IPS-18a (cell line): ENCODE results near the gene TBC1D14.

Experiments used
- H3K27ac ChIP-seq: one replicate; pipeline ENCODE4 v1.5.1; 2013; ENCODE audit warnings: low read length
- H3K27me3 ChIP-seq: one replicate; pipeline ENCODE4 v1.6.1; 2013; ENCODE audit warnings: mild to moderate bottlenecking, low read length; ENCODE audit not compliant: control insufficient read depth, insufficient read depth
- H3K36me3 ChIP-seq: one replicate; pipeline ENCODE4 v1.6.1; 2013; ENCODE audit warnings: low read depth, low read length; ENCODE audit not compliant: control insufficient read depth
- H3K4me1 ChIP-seq: one replicate; pipeline ENCODE4 v1.6.1; 2013; ENCODE audit warnings: low read depth, low read length; ENCODE audit not compliant: control insufficient read depth
- H3K4me3 ChIP-seq: one replicate; pipeline ENCODE4 v1.5.1; 2013; ENCODE audit warnings: low read length
- H3K9ac ChIP-seq: one replicate; pipeline ENCODE4 v1.6.1; 2013; ENCODE audit warnings: mild to moderate bottlenecking, low read length, moderate library complexity
- H3K9me3 ChIP-seq: one replicate; pipeline ENCODE4 v1.6.1; 2013; ENCODE audit warnings: low read depth, low read length; ENCODE audit not compliant: control insufficient read depth

The TBC1D14 gene

GRCh38 chr4:6937754-6938153 lies 28.1 kb downstream of the TBC1D14 start:
- H3K27ac ChIP-seq: no peak overlapping the region

DNA sequence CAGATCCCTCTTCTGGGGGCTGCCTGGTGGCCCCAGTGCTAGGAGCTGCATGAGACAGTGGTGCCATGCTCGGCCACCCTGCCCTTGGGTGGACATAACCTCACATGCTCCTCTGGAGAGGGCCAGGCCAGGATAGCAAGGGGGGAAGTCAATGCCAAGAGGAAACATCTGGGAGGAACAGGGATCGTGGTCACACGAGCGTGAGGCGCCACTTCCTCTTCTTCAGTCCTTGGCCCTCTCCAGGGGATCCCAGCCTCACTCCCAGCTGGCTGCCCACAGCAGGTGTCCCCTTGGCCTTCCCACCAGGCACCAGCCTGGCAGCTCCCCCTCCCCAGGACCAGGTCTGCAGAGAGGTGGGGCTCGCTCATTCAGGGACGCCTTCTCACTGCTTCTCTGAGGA lies 28.6 kb downstream of the TBC1D14 start:
- Histone ChIP-seq H3K36me3 (no peaks in the 10 kb centered on the region), H3K27ac (no peak overlapping the region), H3K9me3 (no peaks in the 10 kb centered on the region), H3K9ac (no peak overlapping the region), H3K4me3 (no peak overlapping the region), H3K4me1 (peaks cover 26% of the 10 kb centered on the region), H3K27me3 (no peaks in the 10 kb centered on the region)

More at GRCh38 chr4:6937754-6938153, 28.1 kb downstream of the TBC1D14 start:
- no peak overlapping the region for H3K4me3 ChIP-seq
- H3K27me3 ChIP-seq: no peaks in the 10 kb centered on the region
- no peak overlapping the region for H3K9ac ChIP-seq
- H3K4me1 ChIP-seq: peaks cover 21% of the 10 kb centered on the region
- no peaks in the 10 kb centered on the region for H3K9me3 ChIP-seq
- no peaks in the 10 kb centered on the region for H3K36me3 ChIP-seq

GRCh38 chr4:6938647-6939271 lies 29.1 kb downstream of the TBC1D14 start:
- no peak overlapping the region for H3K4me3 ChIP-seq
- peaks cover 31% of the 10 kb centered on the region for H3K4me1 ChIP-seq
- H3K9me3 ChIP-seq: no peaks in the 10 kb centered on the region
- H3K27ac ChIP-seq: no peak overlapping the region
- H3K9ac ChIP-seq: no peak overlapping the region
- no peaks in the 10 kb centered on the region for H3K27me3 ChIP-seq
- no peaks in the 10 kb centered on the region for H3K36me3 ChIP-seq

DNA sequence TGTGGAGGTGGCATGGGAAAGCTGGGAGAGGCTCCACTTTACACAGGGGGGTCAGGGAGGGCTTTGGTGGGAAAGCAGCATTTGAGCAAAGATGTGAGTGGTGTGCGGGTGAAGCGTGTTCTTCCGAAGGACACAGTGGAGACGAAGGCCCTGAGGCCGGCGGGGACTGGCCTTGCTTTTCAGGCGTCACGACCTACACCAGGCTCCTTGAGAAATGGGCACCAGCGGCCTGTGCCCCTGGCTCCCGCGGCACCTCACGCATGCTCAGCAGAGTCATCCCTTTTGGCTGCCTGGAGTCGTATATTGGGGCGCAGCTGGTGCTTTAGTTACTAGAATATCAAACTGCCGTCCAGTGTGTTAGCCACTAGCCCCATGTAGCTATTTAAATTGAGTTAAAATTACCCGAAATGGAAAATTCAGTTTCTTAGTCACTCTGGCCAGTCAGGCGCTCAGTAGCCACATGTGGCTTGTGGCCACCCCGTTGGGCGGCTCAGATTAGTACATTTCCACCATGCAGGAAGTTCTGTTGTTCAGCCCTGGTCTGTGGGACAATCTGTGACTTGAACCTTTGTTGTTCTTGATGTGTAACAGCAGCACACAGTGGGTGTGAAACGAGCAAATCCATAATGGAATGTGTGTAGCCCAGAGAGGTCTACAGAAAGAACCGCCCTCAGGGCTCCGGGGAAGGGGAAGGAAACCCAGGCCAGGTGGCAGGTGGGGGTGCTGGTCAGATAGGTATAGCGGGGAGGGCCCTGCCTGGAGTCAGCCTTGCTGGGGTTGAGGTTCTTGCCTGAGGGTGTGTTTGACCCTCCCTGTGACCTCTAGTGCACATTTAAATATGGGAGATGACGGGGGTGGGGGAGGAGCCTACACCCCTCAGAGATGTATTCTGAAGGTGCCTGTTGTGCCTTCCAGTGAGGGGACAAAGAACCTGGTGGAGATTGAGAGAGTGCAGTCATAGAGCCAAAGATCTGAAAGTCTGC lies 30.4 kb downstream of the TBC1D14 start:
- H3K27ac ChIP-seq: no peak overlapping the region
- H3K4me3 ChIP-seq: no peak overlapping the region

DNA sequence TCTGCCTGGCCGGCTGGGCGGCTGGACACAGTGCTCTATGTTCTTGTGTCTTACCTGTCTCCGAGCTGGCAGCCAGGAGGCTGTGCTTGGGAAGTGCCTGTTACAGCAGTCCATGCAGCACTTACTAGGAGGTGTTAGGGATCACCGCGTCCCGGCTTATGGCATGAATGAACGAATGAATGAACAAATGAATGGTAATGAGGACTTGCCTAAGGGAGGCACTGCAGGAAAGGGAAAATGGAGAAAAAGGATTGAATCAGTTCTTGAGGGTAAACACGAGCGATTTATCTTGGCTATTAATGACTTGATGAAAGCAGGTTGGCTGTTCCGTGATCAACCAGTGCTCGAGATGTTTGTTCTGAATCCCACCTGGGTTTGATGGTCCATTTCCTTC lies 31.1 kb downstream of the TBC1D14 start:
- Histone ChIP-seq H3K27me3 (no peaks in the 10 kb centered on the region), H3K36me3 (no peaks in the 10 kb centered on the region), H3K9me3 (no peaks in the 10 kb centered on the region), H3K27ac (no peak overlapping the region), H3K9ac (no peak overlapping the region), H3K4me3 (no peak overlapping the region), H3K4me1 (peaks cover 47% of the 10 kb centered on the region)

More for the DNA sequence above, 30.4 kb downstream of the TBC1D14 start:
- Histone ChIP-seq H3K9ac (no peak overlapping the region), H3K4me1 (peaks cover 44% of the 10 kb centered on the region), H3K27me3 (no peaks in the 10 kb centered on the region), H3K9me3 (no peaks in the 10 kb centered on the region), H3K36me3 (no peaks in the 10 kb centered on the region)

GRCh38 chr4:6941796-6942195 lies 32.2 kb downstream of the TBC1D14 start:
- Histone ChIP-seq H3K4me1 (peaks cover 50% of the 10 kb centered on the region), H3K27me3 (no peaks in the 10 kb centered on the region), H3K9ac (no peak overlapping the region), H3K27ac (no peak overlapping the region), H3K36me3 (no peaks in the 10 kb centered on the region), H3K9me3 (no peaks in the 10 kb centered on the region), H3K4me3 (no peak overlapping the region)

DNA sequence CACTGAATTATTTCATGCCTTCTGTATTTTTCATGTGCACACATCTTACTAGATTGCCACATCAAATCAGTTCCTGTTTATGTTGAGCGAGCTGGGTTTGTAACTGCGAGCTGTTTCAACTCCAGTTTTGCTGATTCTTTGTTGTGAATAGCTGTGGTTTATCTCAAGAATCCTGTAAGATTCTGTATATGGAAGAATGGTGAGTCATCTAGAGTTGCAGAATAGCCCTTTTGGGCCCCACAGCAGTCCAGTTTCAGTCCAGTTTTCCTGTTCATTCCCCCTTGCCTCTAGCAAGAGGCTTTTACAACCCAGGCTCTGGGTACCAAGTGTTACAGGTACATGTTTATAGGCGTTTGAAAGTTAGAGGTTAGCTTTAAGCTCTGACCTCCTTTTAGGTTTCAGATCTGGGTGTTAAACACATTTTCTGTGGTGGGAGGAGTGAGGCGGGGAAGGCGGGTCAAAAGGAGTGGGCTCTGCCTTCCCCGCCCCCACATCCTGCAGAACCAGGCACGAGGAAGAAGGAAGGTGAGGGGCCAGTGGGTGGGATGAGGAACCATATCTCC lies 32.7 kb downstream of the TBC1D14 start:
- Histone ChIP-seq H3K4me1 (peaks cover 50% of the 10 kb centered on the region), H3K27ac (no peak overlapping the region), H3K27me3 (no peaks in the 10 kb centered on the region), H3K4me3 (no peak overlapping the region), H3K36me3 (no peaks in the 10 kb centered on the region), H3K9me3 (no peaks in the 10 kb centered on the region), H3K9ac (no peak overlapping the region)

DNA sequence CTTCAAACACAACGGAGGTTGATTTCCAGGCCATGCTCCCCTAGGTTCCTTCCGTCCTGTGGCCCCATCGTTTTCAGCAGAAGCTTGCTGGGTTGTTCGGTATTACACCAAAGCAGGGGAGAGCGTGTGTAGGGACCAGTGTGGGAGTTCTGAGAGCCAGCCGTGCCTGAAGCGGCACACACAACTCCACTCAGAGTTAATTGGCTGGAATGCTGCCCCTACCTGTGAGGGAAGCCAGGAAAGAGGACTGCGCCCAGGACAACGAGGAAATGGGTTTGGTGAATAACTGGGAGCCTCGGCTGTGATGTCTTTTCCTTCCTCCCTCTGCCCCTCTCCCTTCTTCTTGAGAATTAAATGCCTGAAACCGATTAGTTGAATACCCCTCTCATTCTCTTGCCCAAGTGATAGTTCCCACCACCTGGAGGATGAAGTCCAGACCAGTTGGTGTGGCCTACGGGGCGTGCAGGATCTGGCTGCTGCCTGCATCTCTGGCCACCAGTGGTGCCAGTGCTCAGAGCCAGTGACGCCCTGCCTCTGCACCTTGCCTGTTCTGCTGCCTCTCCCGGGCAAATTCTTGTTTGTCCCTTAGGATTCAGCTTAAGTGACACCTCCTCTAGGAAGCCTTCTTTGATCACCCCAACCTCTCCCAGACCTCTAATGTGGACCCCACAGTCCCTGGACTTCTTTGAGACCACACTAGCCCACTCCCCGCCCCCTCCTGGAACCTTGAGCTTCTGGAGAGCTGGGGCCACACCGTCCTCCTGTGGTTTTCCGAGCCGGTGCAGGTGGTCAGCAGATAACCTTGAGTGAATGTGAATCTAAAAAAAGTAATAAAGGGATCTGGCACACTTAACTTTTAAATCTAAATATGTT lies 33.6 kb downstream of the TBC1D14 start:
- H3K4me3 ChIP-seq: no peak overlapping the region
- no peak overlapping the region for H3K27ac ChIP-seq
- H3K9ac ChIP-seq: no peak overlapping the region
- H3K27me3 ChIP-seq: no peaks in the 10 kb centered on the region
- H3K4me1 ChIP-seq: peaks cover 47% of the 10 kb centered on the region
- no peaks in the 10 kb centered on the region for H3K9me3 ChIP-seq
- H3K36me3 ChIP-seq: no peaks in the 10 kb centered on the region

DNA sequence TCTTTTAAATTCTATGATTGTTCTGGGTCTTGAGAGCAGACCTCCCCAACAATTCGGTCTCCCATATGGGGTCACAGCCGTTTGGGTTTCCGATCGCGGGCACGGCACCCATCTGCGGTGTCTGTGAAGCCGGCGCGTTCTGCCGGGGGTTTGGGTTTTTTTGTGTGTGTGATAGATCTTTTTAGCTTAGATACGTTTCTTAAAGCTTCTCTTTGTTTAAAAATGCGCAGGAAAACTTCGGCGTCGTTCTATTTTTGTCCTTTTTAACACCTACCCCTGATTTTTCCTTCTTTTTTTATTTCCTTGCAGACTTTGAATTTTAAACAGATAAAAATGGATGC lies 34.2 kb downstream of the TBC1D14 start:
- Histone ChIP-seq H3K4me3 (no peak overlapping the region), H3K27ac (no peak overlapping the region), H3K27me3 (no peaks in the 10 kb centered on the region), H3K9me3 (no peaks in the 10 kb centered on the region), H3K9ac (no peak overlapping the region), H3K4me1 (peaks cover 47% of the 10 kb centered on the region), H3K36me3 (no peaks in the 10 kb centered on the region)

GRCh38 chr4:6944301-6945051 lies 34.9 kb downstream of the TBC1D14 start:
- peaks cover 47% of the 10 kb centered on the region for H3K4me1 ChIP-seq
- no peaks in the 10 kb centered on the region for H3K36me3 ChIP-seq
- H3K27ac ChIP-seq: no peak overlapping the region
- no peak overlapping the region for H3K4me3 ChIP-seq
- no peaks in the 10 kb centered on the region for H3K27me3 ChIP-seq
- no peak overlapping the region for H3K9ac ChIP-seq
- H3K9me3 ChIP-seq: no peaks in the 10 kb centered on the region
